ENCODE data around the gene THSD4. TPM values are rescaled to one million over a fixed set of nuclear protein-coding genes. Genes with fewer than 3 reads are reported as not detected.

Gene THSD4
- total RNA-seq, 3 donors from 2014 or later: 18.3 to 46.2 (median 27.1) TPM

DNA sequence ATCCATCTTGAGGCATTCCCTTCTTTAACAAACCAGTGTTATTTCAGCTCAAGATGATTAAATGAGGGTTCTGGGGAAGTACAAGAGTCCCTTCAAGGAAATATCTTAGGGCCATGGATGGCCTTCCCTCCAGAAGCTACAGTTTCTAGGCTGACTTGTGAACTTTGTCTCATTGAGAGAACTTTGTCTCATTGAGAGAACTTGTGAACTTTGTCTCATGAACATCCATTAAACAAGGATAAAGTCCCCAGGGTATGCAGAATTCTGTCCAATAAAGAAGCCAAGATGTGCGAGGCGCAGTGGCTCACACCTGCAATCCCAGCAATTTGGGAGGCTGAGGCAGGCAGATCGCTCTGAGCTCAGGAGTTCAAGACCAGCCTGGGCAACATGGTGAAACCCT lies 341.5 kb downstream of the THSD4 start:
- DNase-seq (no peak), ATAC-seq (peak; percentile 58)
- H3K36me3 ChIP-seq (ENCODE audit: low read depth): no peaks in the 10 kb centered on the region
- H3K4me1 ChIP-seq (ENCODE audit: low read depth): peaks cover 3% of the 10 kb centered on the region
- intact Hi-C loops (cut with DNase I, micrococcal nuclease): no loop called here
- no peak overlapping the region for H3K4me3 ChIP-seq
- TF ChIP-seq, protein P1, sequence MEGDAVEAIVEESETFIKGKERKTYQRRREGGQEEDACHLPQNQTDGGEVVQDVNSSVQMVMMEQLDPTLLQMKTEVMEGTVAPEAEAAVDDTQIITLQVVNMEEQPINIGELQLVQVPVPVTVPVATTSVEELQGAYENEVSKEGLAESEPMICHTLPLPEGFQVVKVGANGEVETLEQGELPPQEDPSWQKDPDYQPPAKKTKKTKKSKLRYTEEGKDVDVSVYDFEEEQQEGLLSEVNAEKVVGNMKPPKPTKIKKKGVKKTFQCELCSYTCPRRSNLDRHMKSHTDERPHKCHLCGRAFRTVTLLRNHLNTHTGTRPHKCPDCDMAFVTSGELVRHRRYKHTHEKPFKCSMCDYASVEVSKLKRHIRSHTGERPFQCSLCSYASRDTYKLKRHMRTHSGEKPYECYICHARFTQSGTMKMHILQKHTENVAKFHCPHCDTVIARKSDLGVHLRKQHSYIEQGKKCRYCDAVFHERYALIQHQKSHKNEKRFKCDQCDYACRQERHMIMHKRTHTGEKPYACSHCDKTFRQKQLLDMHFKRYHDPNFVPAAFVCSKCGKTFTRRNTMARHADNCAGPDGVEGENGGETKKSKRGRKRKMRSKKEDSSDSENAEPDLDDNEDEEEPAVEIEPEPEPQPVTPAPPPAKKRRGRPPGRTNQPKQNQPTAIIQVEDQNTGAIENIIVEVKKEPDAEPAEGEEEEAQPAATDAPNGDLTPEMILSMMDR (IDR thresholded peaks at IDR 0.05): no peak
- no peaks in the 10 kb centered on the region for H3K9me3 ChIP-seq

DNA sequence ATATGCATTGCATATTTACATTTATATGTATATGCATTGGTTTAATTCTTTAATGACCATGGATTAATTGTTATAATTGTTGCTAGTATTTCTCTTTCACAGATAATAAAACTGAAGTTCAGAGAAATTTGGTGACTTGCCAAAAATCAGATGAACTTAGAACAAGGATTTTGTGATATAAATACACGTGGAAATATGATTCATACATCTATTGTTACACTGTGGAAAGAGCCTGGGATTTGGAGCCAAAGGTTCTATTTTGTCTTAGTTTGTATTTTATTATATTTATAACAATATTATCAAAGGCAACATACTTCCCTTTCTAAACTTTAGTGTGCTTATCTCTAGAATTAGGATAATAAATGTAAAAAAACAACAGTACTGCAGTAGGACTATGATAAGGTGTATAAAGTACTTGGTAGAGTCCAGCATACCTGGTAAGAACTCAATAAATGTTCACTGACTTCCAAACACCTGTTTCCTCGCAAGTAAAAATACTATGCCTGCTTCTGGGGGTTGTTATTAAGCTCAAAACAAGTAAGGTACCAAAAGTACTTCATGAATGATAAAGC lies 342.9 kb downstream of the THSD4 start:
- ATAC-seq (no peak), DNase-seq (no peak)
- no peaks in the 10 kb centered on the region for H3K36me3 ChIP-seq (ENCODE audit: low read depth)
- peaks cover 3% of the 10 kb centered on the region for H3K4me1 ChIP-seq (ENCODE audit: low read depth)
- H3K4me3 ChIP-seq: no peak overlapping the region
- intact Hi-C loops (cut with DNase I, micrococcal nuclease): no loop called here
- H3K9me3 ChIP-seq: no peaks in the 10 kb centered on the region
- TF ChIP-seq, protein P1 (IDR thresholded peaks at IDR 0.05): no peak

DNA sequence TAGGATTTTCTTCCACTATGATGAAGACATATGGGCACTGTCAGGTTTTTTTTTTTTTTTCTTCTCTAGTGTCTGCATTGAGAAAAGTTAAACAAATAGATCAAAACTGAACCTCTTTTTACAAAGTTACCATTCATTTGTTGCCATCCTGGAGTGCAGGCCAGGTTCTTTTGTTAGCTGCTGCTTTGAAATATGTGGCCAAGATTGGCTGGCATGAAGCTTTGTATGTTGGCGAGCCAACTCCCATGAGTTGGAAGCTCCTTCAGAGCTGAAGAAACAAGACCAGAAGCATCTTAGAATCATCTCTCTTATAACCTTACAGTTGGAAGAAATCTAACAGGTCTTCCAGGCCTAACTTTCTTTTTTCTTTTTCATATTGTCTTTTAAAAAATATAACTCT lies 346.5 kb downstream of the THSD4 start:
- no peak for DNase-seq
- no peak overlapping the region for H3K4me3 ChIP-seq
- ATAC-seq: no peak
- intact Hi-C loops (cut with DNase I, micrococcal nuclease): no loop called here
- H3K9me3 ChIP-seq: no peaks in the 10 kb centered on the region
- peaks cover 3% of the 10 kb centered on the region for H3K4me1 ChIP-seq (ENCODE audit: low read depth)
- TF ChIP-seq, protein P1 (IDR thresholded peaks at IDR 0.05): no peak
- no peaks in the 10 kb centered on the region for H3K36me3 ChIP-seq (ENCODE audit: low read depth)

DNA sequence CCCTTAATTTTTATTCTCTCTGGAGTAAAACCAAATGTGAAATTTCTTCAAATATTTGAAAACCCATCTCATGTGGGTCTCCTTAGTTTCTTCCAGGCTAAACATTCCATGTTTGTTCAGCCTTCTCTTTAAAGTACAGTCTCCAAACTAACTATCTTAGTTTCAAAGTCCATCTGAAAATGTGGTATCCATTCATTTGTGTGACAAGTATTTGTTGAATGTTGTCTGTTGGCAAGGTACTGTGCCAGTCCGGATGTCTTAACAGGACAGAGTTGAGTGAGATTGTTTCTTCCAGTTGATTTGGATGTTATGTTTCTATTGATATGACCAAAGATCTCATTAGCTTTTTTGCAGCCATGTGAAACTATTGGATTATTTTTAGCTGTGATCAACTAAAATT lies 347.4 kb downstream of the THSD4 start:
- H3K36me3 ChIP-seq (ENCODE audit: low read depth): no peaks in the 10 kb centered on the region
- ATAC-seq (no peak), DNase-seq (no peak)
- intact Hi-C loops (cut with DNase I, micrococcal nuclease): no loop called here
- H3K9me3 ChIP-seq: no peaks in the 10 kb centered on the region
- no peak overlapping the region for H3K4me3 ChIP-seq
- H3K4me1 ChIP-seq (ENCODE audit: low read depth): peaks cover 3% of the 10 kb centered on the region
- TF ChIP-seq, protein P1 (IDR thresholded peaks at IDR 0.05): no peak

DNA sequence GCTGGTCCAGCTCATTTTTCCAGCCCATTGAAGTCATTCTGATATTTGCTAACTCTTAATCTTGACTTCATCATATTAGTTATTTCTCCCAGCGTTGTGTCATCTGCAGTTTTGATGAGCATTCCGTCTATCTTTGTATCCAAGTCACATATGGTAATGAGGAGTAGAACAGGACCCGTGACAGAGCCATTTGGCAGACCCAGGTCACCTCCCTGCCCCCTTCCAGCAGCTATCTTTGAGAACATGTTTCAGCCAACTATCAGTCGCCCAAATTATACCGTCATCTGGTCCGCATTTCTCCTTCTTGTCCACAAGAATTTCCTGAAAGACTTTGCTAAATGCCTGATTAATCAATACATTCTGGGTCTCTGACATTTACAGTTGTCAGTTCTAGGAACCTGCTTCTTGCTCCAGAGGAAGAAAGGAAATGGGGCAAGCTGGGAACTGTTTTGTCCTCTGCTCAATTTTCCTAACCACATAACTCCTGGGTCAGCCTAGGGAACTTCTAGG lies 347.9 kb downstream of the THSD4 start:
- intact Hi-C loops (cut with DNase I, micrococcal nuclease): no loop called here
- H3K4me1 ChIP-seq (ENCODE audit: low read depth): peaks cover 3% of the 10 kb centered on the region
- H3K9me3 ChIP-seq: no peaks in the 10 kb centered on the region
- H3K4me3 ChIP-seq: no peak overlapping the region
- ATAC-seq (no peak), DNase-seq (no peak)
- H3K36me3 ChIP-seq (ENCODE audit: low read depth): no peaks in the 10 kb centered on the region
- TF ChIP-seq, protein P1 (IDR thresholded peaks at IDR 0.05): no peak

Measured in mucosa of descending colon (tissue), 3 donors.